ENCODE data around the gene ASB7. TPM values are rescaled to one million over a fixed set of nuclear protein-coding genes. Genes with fewer than 3 reads are reported as not detected.

Gene ASB7
- total RNA-seq, 1 donor from 2014 or later, result 23.7 TPM

GRCh38 chr15:100686725-100687473 is 84.5 kb downstream of the ASB7 start:
- peak; percentile 60 for DNase-seq

- DNase-seq, result peak; percentile 45
Measured at GRCh38 chr15:100687582-100688141, 85.3 kb downstream of the ASB7 start.

GRCh38 chr15:100688549-100689120 is 86.2 kb downstream of the ASB7 start:
- DNase-seq, result no peak

GRCh38 chr15:100689131-100689899 is 86.9 kb downstream of the ASB7 start:
- DNase-seq, result no peak

GRCh38 chr15:100690032-100690794 is 87.8 kb downstream of the ASB7 start:
- DNase-seq, result no peak

GRCh38 chr15:100690795-100691158 is 88.4 kb downstream of the ASB7 start:
- no peak for DNase-seq

- DNase-seq, result no peak
Measured at GRCh38 chr15:100691321-100691720, 88.9 kb downstream of the ASB7 start.

- DNase-seq, result no peak
Measured at GRCh38 chr15:100692246-100692645, 89.9 kb downstream of the ASB7 start.

GRCh38 chr15:100692671-100693070 is 90.3 kb downstream of the ASB7 start:
- DNase-seq, result no peak

- DNase-seq, result no peak
Measured at GRCh38 chr15:100693451-100693850, 91.1 kb downstream of the ASB7 start.

GRCh38 chr15:100694381-100695021 is 92.1 kb downstream of the ASB7 start:
- no peak for DNase-seq

GRCh38 chr15:100695048-100695447 is 92.7 kb downstream of the ASB7 start:
- DNase-seq, result no peak

GRCh38 chr15:100696452-100696851 is 94.1 kb downstream of the ASB7 start:
- no peak for DNase-seq

Other genes with a start within 250 kb of the ASB7 start
- not detected in 2 replicates for gene CERS3, start 73.6 kb upstream of the ASB7 start, total RNA-seq
- gene LINS1, start 405 bp upstream of the ASB7 start, total RNA-seq, result 12.3 and 12.7 TPM in 2 replicates